Pancreas (tissue), 10 donors: ENCODE measurements around the gene SPDYE4. TPM values are rescaled to one million over a fixed set of nuclear protein-coding genes. Genes with fewer than 3 reads are reported as not detected.
"Not testable (repeated sequence)": the region's sequence is repeated elsewhere in the genome, so short reads cannot be mapped to it uniquely, and the experiment has no call there.

Source experiments
- ATAC-seq, 4 donors: fragments of 200-7000 bp; cut with Tn5 transposase; one replicate each; pipeline versions ENCODE4 v1.8.0 to v1.9.1; 2020; ENCODE audit warnings: mild to moderate bottlenecking in 4 of 4, moderate library complexity in 4 of 4
- DNase-seq, 6 donors: peaks; one replicate each; pipeline ENCODE4 v3.0.0-alpha.2; 2020
- FAIRE-seq: peaks from 2 replicates; lab custom pipeline; 2012; peaks lifted over from hg19 to GRCh38; lab: Jason Lieb, UNC
- H3K27ac ChIP-seq, 4 donors: fragments of 200-600 bp; sonication (generic); 1 replicate in 3 of 4; 2 replicates in 1 of 4; pipeline versions ENCODE4 v1.5.0 to v1.8.0; 2020
- H3K27me3 ChIP-seq, 4 donors: fragments of 200-600 bp; one replicate each; pipeline ENCODE4 v1.8.0; 2021
- H3K36me3 ChIP-seq, 3 donors: fragments of 200-600 bp; sonication (generic) in 1 of 3; one replicate each; pipeline versions ENCODE4 v1.5.0 to v1.8.0; 2020 to 2021
- H3K4me1 ChIP-seq, 3 donors: fragments of 200-600 bp; one replicate each; pipeline ENCODE4 v1.8.0; 2021
- H3K4me3 ChIP-seq, 4 donors: fragments of 200-600 bp; sonication (generic) in 2 of 4; one replicate each; pipeline versions ENCODE4 v1.5.0 to v1.8.0; 2020 to 2021
- H3K9me3 ChIP-seq, 4 donors: fragments of 200-600 bp; one replicate each; pipeline ENCODE4 v1.8.0; 2021
- CTCF ChIP-seq, 4 donors: fragments of 200-600 bp; sonication (generic) in 3 of 4; IDR thresholded peaks; one replicate each; pipeline versions ENCODE4 v1.5.0 to v1.8.0; 2021; ENCODE audit warnings: antibody characterized with exemption in 4 of 4
- WGBS, 2 donors: extraction: QIAGEN DNeasy Blood & Tissue Kit; methylation state at CpG; one replicate each; pipeline ENCODE4 v1.1.7; 2013; 5-methylcytosine and 5-hydroxymethylcytosine counted together
- intact Hi-C, 3 donors: fragments of 100-400 bp; cut with DNase I; formaldehyde crosslinking; loops; one replicate each; pipeline versions ENCODE4 v1.11.1 to v1.14.2; 2022
- polyA plus RNA-seq, 2 donors: library from polyadenylated mRNA; stranded (reverse); fragments of 200-250 nt; gene quantifications; one replicate each; pipeline ENCODE4 v1.2.3, GENCODE V29; 2013
- total RNA-seq, 6 donors: library from RNA; stranded (reverse); fragmentation: NEBNext Ultra II Directional in 4 of 6; extraction: Animal tissue kit (Norgen Biotek cat#: 25700) in 4 of 6; gene quantifications; one replicate each; pipeline versions ENCODE4 v1.2.1 to v1.2.4, GENCODE V29; 2021 to 2023
- donor health status: healthy with polysubstance abuse.
- donor health status: DM: no; HTN: no; CAD: no; lungs with moderate emphysema.
- donor health status: DM: no; HTN: no; CAD: no.
- donor health status: control.
- donor health status: control.
- donor health status: Bipolar disorder and iron deficiency.
- donor health status: DM: yes; HTN: yes; CAD: no.
- donor health status: DM: no; HTN: no; CAD: no.
- donor health status: DM: no; HTN: no; CAD: no.
- donor health status: DM: yes; HTN: yes; CAD: no.

Gene SPDYE4
- under 1 TPM in 1 of 6 donors, not detected in 5; 0.28 TPM for total RNA-seq
- polyA plus RNA-seq: not detected

- TF ChIP-seq CTCF (IDR thresholded peaks at IDR 0.05): no peak
- no peak for FAIRE-seq
- intact Hi-C loops: no loop called here
- no peaks in the 10 kb centered on the region for H3K36me3 ChIP-seq
- no peak for ATAC-seq
- 75 to 86% methylated on average over 15 of the region's 15 CpGs for WGBS, 2 donors
- H3K4me3 ChIP-seq: no peak within 1 kb of the TSS
- H3K9me3 ChIP-seq: no peaks in the 10 kb centered on the region
- H3K4me1 ChIP-seq: no peaks in the 10 kb centered on the region
- no peak for DNase-seq
- no peaks in the 10 kb centered on the region for H3K27me3 ChIP-seq
- no peak within 1 kb of the TSS for H3K27ac ChIP-seq
These were observed at the start of gene SPDYE4 for GRCh38 chr17:8758137-8758596. TSS of gene SPDYE4 (minus strand) at chr17:8758546. CDS start at chr17:8758382, 164 bp downstream.

- Histone ChIP-seq H3K36me3 (no peaks in the 10 kb centered on the region), H3K27me3 (no peaks in the 10 kb centered on the region), H3K4me3 (no peak overlapping the region), H3K27ac (peak overlapping the region in 1 of 4 donors; percentile 0), H3K9me3 (no peaks in the 10 kb centered on the region), H3K4me1 (no peaks in the 10 kb centered on the region)
- intact Hi-C loops: loop anchor here in 1 of 3 donors (10.0 kb wide), 1 partner anchor 88 kb away; no protein-coding TSS in a partner anchor
- ATAC-seq (peak in 2 of 4 donors; percentile 44 to 76), DNase-seq (no peak), FAIRE-seq (no peak)
- TF ChIP-seq CTCF (IDR thresholded peaks at IDR 0.05): no peak
- 79 to 86% methylated on average over 4 of the region's 4 CpGs for WGBS, 2 donors
These were observed 48.7 kb upstream of the SPDYE4 start for GRCh38 chr17:8806926-8807550.

- no peaks in the 10 kb centered on the region for H3K4me1 ChIP-seq
- intact Hi-C loops: loop anchor here in 1 of 3 donors (10.0 kb wide), 1 partner anchor 88 kb away; no protein-coding TSS in a partner anchor
- DNase-seq: no peak
- no peaks in the 10 kb centered on the region for H3K9me3 ChIP-seq
- H3K4me3 ChIP-seq: no peak overlapping the region
- no peaks in the 10 kb centered on the region for H3K36me3 ChIP-seq
- WGBS, 2 donors: 86 to 95% methylated on average over 3 of the region's 3 CpGs
- peak overlapping the region in 1 of 4 donors; percentile 0 for H3K27ac ChIP-seq
- no peaks in the 10 kb centered on the region for H3K27me3 ChIP-seq
- no peak for TF ChIP-seq CTCF (IDR thresholded peaks at IDR 0.05)
- ATAC-seq: no peak
- no peak for FAIRE-seq
These were observed 48.0 kb upstream of the SPDYE4 start for GRCh38 chr17:8806253-8806925.

- H3K27me3 ChIP-seq, FAIRE-seq, H3K4me3 ChIP-seq, ATAC-seq, DNase-seq, H3K4me1 ChIP-seq, H3K9me3 ChIP-seq, H3K36me3 ChIP-seq, H3K27ac ChIP-seq: not testable (repeated sequence)
- intact Hi-C loops: loop anchor here in 1 of 3 donors (10.0 kb wide), 1 partner anchor 89 kb away; no protein-coding TSS in a partner anchor
- WGBS, 2 donors: 78 to 91% methylated on average over 9 to 10 of the region's 10 CpGs
These were observed 47.0 kb upstream of the SPDYE4 start for GRCh38 chr17:8805396-8805795.

GRCh38 chr17:8803531-8804420 is 45.4 kb upstream of the SPDYE4 start:
- no peak for ATAC-seq
- Histone ChIP-seq H3K9me3 (no peaks in the 10 kb centered on the region), H3K4me1 (peaks cover 0 to 4% (median 0%) of the 10 kb centered on the region in 3 donors), H3K4me3 (no peak overlapping the region), H3K27me3 (no peaks in the 10 kb centered on the region), H3K36me3 (no peaks in the 10 kb centered on the region), H3K27ac (no peak overlapping the region)
- no peak for FAIRE-seq
- intact Hi-C loops: loop anchor here in 1 of 3 donors (10.0 kb wide), 1 partner anchor 91 kb away; no protein-coding TSS in a partner anchor
- DNase-seq: no peak
- TF ChIP-seq CTCF (IDR thresholded peaks at IDR 0.05): no peak
- 68 to 71% methylated on average over 19 of the region's 19 CpGs for WGBS, 2 donors
